ENCODE measurements around the gene AP5S1.
A peak's percentile ranks its signal among the peaks of the same experiment; 100 is the strongest.

AP5S1 gene

DNA sequence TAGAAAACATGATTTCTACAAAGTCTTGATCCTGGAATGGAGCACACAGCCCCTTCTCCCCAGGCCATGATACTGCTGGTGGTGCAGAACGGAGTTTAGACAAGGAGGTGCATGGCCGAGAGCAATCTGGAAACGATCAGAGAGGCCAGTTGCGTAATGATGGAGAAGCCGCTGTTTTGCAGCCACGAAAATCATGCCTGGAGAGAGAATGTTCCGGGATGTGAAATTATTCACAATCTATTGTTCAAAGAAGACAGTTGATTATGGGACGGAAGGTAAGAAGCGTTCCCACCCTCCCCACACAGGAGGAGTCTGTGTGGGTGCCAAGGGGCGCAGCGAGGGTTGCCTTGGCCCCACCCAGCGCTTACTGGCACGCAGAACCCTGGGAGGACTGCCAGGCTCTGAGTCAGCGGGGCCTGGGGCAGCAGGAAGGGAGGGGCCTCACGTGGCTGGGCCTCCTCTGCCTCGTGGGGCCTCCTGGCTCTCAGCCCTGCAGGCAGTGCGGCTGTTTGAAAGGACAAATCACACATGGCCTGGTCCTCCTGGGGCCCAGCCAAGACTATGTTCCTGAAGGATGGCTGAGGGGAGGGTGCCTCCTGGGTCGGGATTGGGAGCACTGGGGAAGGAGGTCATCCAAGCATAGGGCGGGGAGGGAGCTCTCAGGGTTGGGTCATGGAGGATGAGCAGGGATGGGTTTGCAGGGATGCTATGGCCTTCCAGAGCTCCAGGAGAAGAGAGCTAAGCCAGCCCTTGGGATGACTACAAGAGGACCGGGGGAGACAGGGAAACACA lies 8.7 kb upstream of the AP5S1 start:
- Mint-ChIP-seq H3K27me3 (peaks cover 4 to 5% of the 10 kb centered on the region in 2 donors), H3K4me3 (peak overlapping the region; percentile 76 to 82), H3K4me1 (peaks cover 15 to 26% of the 10 kb centered on the region in 2 donors), H3K9me3 (no peaks in the 10 kb centered on the region), H3K27ac (peak overlapping the region; percentile 94), H3K36me3 (no peaks in the 10 kb centered on the region)
- ATAC-seq (replicated peaks) (peak; percentile 96 to 98), DNase-seq (peak; percentile 56)

DNA sequence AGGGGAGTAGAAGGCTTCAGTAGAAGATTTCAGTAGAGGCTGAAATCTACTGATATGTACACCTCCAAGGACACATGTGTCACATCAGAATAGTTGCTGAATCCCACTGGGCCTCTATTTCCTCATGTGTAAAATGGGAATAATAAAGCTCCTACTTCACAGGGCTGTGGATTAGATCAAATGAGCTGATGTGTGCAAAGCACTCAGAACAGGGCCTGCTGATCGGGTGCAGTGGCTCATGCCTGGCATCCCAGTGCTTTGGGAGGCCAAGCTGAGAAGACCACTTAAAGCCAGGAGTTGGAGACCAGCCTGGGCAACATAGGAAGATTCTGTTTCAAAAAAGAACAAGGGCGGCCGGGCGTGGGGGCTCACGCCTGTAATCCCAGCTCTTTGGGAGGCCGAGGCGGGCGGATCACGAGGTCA lies 8.1 kb upstream of the AP5S1 start:
- peak overlapping the region; percentile 76 to 82 for H3K4me3 Mint-ChIP-seq

DNA sequence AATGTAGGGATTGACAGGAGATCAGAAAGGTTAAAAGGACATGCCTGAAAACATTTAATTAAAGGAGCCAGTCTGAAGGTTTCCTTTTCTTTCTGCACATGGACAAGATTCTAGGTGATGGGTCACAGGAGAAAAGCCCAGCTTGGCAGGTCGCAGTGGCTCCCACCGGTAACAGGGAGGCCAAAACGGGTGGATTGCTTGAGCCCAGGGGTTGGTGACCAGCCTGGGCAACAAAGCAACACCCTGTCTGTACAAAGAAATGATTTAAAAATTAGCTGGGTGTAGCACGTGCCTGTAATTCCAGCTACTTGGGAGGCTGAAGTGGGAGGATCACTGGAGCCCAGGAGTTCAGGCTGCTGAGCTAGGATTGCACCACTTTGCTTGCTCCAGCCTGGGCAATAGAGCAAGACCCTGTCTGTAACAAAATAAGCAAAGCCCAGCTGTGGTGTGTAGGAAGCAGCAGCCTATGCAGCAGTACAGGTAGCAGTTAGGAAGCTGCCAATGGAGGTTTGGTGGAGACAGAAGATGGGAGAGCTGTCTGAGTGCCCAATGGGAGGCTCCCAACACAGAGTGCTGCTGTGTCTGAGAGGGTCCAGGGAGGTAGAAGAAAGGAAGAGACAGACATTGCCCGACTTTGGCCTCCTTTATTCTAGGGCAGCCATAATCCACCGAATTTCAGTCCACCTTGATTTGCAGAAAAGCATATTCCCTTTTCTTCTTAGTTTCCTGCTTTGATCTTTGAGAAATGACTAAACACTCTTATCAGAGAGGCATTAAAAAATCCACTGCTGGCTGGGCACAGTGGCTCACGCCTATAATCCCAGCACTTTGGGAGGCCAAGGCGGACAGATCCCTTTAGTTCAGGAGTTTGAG lies 7.1 kb upstream of the AP5S1 start:
- Mint-ChIP-seq H3K27me3 (peaks cover 4 to 5% of the 10 kb centered on the region in 2 donors), H3K27ac (no peak overlapping the region), H3K4me3 (no peak overlapping the region), H3K36me3 (no peaks in the 10 kb centered on the region), H3K9me3 (no peaks in the 10 kb centered on the region), H3K4me1 (peaks cover 15 to 17% of the 10 kb centered on the region in 2 donors)
- ATAC-seq (replicated peaks) (no peak), DNase-seq (no peak)

More for the DNA sequence above, 8.1 kb upstream of the AP5S1 start:
- DNase-seq, result no peak
- Mint-ChIP-seq H3K9me3 (no peaks in the 10 kb centered on the region), H3K27me3 (peaks cover 4 to 5% of the 10 kb centered on the region in 2 donors), H3K36me3 (no peaks in the 10 kb centered on the region), H3K27ac (peak overlapping the region; percentile 94), H3K4me1 (peaks cover 13 to 21% of the 10 kb centered on the region in 2 donors)
- ATAC-seq (replicated peaks), result no peak

DNA sequence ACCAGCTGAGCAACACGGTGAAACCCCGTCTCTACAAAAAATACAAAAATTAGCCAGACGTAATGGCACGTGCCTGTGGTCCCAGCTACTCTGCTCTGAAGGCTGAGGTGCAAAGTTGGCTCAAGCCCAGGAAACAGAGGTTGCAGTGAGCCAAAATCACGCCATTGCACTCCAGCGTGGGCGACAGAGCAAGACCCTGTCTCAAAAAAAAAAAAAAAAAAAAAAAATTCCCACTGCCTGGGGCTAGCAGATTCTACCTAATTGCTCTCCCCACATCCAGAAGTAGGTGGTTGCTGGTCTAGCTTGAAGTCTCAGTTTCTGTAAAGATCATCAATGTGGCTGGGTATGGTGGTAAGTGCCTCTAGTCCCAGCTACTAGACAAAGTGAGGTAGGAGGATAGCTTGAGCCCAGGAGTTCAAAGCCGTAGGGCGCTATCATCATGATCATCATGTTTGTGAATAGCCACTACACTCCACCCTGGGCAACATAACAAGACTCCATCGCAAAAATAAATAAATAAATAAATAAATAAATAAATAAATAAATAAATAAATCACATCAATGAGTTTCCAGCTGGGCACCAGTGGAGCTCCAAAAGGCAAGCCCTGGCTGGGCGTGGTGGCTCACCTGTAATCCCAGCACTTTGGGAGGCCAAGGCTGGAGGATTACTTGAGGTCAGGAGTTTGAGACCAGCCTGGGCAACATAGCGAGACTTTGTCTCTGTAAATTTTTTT lies 6.3 kb upstream of the AP5S1 start:
- ATAC-seq (replicated peaks), result no peak

DNA sequence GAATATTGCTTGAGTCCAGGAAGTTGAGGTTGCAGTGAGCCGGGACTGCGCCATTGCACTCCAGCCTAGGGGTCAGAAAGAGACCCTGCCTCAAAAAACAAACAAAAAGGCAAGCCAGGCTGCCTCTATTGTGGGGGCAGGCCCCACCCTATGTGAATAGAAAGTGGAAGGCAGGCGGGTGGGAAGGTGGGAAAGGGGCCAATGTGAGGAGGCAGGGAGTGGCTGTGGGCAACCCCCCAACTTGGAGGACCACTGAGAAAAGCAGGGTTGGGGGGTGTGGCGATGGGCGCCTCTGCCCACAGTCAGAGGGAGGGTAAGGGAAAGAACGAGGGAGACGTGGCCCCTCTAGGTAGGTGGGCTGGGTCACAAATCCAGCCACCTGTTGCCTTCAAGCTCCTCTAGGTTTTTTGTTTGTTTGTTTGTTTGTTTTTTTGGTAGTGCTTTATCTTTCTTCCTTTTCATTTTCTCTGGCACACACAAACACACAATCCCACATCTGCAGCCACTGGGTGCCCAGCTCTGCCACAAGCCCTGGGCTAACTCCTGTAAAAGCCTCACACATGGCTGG lies 5.3 kb upstream of the AP5S1 start:
- Mint-ChIP-seq H3K9me3 (no peaks in the 10 kb centered on the region), H3K4me3 (no peak overlapping the region), H3K36me3 (no peaks in the 10 kb centered on the region), H3K4me1 (peaks cover 19 to 35% of the 10 kb centered on the region in 2 donors), H3K27ac (no peak overlapping the region), H3K27me3 (peaks cover 4 to 5% of the 10 kb centered on the region in 2 donors)
- DNase-seq (no peak), ATAC-seq (replicated peaks) (no peak)

More for the DNA sequence above, 6.3 kb upstream of the AP5S1 start:
- no peaks in the 10 kb centered on the region for H3K36me3 Mint-ChIP-seq
- DNase-seq, result no peak
- H3K4me1 Mint-ChIP-seq, result peaks cover 19 to 25% of the 10 kb centered on the region in 2 donors
- no peak overlapping the region for H3K4me3 Mint-ChIP-seq
- H3K27ac Mint-ChIP-seq, result no peak overlapping the region
- peaks cover 4 to 5% of the 10 kb centered on the region in 2 donors for H3K27me3 Mint-ChIP-seq
- no peaks in the 10 kb centered on the region for H3K9me3 Mint-ChIP-seq

DNA sequence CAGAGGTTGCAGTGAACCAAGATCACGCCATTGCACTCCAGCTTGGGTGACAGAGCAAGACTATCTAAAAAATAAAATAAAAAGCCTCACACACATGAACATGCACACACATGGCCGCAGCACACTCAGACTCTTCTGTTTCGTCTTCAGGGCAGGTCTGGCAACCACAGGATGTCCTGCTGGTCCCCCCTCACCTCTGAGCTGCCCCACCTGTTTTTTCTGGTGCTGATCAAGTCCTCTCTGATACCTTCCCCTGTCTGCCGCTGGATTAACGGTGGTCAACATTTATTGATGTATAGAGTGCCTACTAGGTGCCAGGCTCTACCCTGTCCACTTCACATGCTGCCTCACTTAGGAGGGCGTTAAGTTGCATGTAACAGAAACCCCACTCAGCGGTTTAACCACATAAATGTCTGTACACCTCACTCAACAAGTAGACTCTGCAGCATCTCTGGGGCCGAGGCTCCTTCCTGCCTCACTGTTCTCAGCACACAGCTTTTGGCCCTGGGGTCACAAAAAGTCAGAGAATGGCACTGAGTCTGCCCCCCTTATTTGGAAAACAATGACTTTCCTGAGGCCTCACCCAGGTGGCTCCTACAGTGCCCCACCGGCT lies 4.5 kb upstream of the AP5S1 start:
- H3K36me3 Mint-ChIP-seq, result no peaks in the 10 kb centered on the region
- peaks cover 19 to 38% of the 10 kb centered on the region in 2 donors for H3K4me1 Mint-ChIP-seq
- ATAC-seq (replicated peaks), result no peak
- H3K27ac Mint-ChIP-seq, result no peak overlapping the region
- H3K27me3 Mint-ChIP-seq, result peaks cover 4 to 5% of the 10 kb centered on the region in 2 donors
- no peaks in the 10 kb centered on the region for H3K9me3 Mint-ChIP-seq
- H3K4me3 Mint-ChIP-seq, result no peak overlapping the region
- no peak for DNase-seq

DNA sequence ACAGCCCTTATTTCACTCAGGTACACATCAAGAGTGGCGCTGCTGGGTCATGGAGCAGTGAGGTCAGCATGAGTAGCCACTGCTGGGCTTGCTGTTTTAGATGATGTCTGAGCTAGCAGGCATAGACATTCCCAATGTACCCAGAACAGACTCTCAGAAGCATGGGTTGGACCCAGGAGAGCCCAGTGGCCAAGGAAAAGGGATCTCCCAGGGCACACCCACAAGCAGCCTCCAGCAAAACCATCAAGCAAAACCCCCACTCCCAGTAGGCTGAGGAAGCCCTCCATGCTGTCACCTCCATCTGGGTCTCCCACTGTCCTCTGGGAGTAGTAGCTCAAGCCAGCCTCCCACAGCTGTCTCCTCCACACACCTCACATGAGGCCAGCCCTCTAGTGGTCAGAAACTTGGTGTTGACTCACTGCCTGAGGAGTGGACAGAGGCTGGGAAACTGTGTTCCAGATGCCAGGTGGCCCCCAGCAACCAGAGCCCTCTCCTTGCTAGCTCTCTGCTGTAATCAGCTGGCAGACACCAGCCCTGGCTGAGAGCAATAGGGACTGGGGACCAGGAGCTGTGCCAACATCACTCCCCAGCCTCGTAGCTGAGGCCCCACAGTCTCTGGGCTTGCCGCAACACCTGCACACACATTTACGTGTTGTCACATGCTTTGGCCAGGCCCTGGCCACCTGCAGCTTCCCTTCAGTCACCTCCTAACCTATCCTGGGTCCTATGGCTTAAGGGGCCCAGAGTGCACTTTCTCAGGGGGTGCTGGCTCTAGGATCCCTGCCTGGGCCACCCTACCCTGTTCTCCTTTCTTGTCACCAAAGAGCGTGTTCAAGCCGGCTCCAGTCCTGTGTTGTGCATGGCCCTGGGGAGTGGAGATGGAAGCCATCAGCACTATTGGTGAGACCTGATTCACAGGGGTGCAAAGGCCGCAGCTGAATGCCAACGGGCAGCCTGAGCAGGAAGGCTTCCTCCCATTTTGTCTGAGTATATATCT lies 1.9 kb upstream of the AP5S1 start:
- no peaks in the 10 kb centered on the region for H3K9me3 Mint-ChIP-seq
- DNase-seq, result no peak
- H3K4me3 Mint-ChIP-seq, result peak overlapping the region; percentile 32 to 60
- peaks cover 5 to 10% of the 10 kb centered on the region in 2 donors for H3K36me3 Mint-ChIP-seq
- no peak for ATAC-seq (replicated peaks)
- H3K27me3 Mint-ChIP-seq, result peaks cover 4 to 5% of the 10 kb centered on the region in 2 donors
- no peak overlapping the region for H3K27ac Mint-ChIP-seq
- peaks cover 12 to 30% of the 10 kb centered on the region in 2 donors for H3K4me1 Mint-ChIP-seq

DNA sequence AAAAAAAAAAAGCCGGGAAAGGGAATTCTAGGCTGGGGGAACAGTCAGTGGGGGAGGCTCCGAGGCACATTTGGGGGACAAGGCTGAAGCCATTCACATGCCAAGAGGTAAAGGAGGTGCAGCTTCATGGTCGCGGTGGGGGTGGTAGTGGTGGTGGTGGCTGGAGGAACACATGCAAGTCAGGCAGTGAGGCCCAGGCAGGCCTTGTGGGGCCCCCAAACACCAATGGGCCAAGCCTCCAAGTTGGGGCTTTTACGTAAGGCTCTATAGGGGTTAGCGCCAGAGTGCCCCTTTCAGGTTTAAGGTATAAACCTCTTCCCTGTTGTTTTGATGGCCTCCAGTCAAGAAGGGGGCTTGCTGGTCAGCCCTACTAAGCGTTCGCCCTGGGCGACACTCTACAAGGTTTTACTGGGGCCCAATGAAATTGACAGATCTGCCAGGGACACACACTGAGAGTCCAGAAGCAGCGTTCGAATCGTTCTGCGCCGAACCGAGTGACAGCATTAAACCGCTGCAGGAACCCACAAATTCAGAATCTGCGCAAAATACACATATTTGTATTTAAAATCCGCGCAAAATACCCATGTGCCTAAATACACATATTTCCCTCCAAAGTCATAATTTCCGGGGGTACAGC lies 818 bp upstream of the AP5S1 start:
- Mint-ChIP-seq H3K27ac (peak overlapping the region; percentile 98), H3K4me1 (peaks cover 12 to 30% of the 10 kb centered on the region in 2 donors), H3K9me3 (no peaks in the 10 kb centered on the region), H3K36me3 (peaks cover 6 to 12% of the 10 kb centered on the region in 2 donors), H3K27me3 (peaks cover 4 to 5% of the 10 kb centered on the region in 2 donors), H3K4me3 (peak overlapping the region; percentile 87 to 95)
- ATAC-seq (replicated peaks) (no peak), DNase-seq (no peak)

DNA sequence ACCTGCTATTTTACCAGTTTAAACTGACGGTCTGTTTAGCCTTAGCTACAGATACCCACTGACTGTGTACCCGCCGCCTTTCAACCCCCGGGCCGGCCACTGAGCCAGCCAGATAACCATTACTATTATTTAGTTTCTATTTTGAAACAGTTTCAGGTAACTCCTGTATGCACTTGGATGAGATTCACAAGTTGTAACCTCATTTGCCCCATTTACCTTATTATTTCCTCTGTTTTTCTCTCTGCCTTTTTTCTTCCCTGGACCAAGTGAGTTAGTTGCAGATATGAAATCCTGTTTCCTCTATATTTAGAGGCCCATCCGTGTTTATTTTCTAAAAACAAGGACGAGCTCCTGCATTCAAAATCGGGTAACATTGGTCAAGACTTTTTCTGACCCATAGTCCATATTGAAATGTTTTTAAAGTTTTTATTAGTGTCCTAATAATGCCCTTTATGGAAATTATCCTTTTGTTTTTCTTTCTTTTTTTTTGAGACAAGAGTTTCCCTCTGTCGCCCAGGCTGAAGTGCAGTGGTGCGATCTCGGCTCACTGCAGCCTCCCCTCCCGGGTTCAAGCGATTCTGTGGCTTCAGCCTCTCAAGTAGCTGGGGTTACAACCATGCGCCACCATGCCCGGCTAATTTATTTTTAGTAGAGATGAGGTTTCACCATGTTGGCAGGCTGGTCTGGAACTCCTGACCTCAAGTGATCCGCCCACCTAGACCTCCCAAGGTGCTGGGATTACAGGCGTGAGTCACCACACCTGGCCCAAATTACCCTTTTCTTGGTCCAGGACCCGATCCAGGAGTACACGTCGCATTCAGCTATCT lies 767 bp downstream of the AP5S1 start:
- H3K27ac Mint-ChIP-seq, result peak overlapping the region; percentile 98
- DNase-seq (no peak), ATAC-seq (replicated peaks) (no peak)
- no peaks in the 10 kb centered on the region for H3K9me3 Mint-ChIP-seq
- H3K27me3 Mint-ChIP-seq, result peaks cover 4 to 5% of the 10 kb centered on the region in 2 donors
- H3K4me3 Mint-ChIP-seq, result peak overlapping the region; percentile 87 to 95
- peaks cover 14 to 31% of the 10 kb centered on the region in 2 donors for H3K4me1 Mint-ChIP-seq
- peaks cover 12 to 23% of the 10 kb centered on the region in 2 donors for H3K36me3 Mint-ChIP-seq

DNA sequence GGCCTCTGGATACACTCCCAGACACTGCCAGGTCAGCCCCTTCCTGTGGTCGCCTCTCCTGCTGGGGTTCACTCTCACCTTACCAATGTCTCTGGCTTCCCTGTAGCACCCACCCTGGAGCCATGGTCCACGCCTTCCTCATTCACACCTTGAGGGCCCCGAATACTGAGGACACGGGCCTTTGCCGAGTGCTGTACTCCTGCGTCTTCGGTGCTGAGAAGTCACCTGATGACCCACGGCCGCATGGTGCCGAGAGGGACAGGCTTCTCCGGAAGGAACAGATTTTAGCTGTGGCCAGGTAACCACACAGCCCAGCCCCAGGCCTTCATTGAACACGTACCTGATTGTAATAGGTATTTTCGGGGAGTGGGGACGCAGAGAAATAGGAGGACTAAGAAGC lies 1.6 kb downstream of the AP5S1 start:
- Mint-ChIP-seq H3K27me3 (no peaks in the 10 kb centered on the region), H3K4me3 (peak overlapping the region; percentile 87 to 95), H3K27ac (peak overlapping the region; percentile 98), H3K9me3 (no peaks in the 10 kb centered on the region), H3K4me1 (peaks cover 20 to 39% of the 10 kb centered on the region in 2 donors), H3K36me3 (peaks cover 21 to 32% of the 10 kb centered on the region in 2 donors)
- ATAC-seq (replicated peaks) (no peak), DNase-seq (no peak)

DNA sequence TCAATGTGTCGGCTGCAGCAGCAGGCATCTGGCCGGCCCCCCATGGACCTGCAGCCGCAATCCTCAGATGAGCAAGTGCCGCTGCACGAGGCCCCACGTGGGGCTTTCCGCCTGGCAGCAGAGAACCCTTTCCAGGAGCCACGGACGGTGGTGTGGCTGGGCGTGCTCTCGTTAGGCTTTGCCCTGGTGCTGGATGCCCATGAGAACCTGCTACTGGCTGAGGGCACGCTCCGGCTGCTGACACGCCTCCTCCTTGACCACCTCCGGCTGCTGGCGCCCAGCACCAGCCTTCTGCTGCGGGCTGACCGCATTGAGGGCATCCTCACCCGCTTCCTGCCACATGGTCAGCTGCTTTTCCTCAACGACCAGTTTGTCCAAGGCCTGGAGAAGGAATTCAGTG lies 3.5 kb downstream of the AP5S1 start:
- H3K36me3 Mint-ChIP-seq, result peaks cover 26 to 45% of the 10 kb centered on the region in 2 donors
- H3K9me3 Mint-ChIP-seq, result no peaks in the 10 kb centered on the region
- ATAC-seq (replicated peaks) (no peak), DNase-seq (no peak)
- peaks cover 14 to 31% of the 10 kb centered on the region in 2 donors for H3K4me1 Mint-ChIP-seq
- no peaks in the 10 kb centered on the region for H3K27me3 Mint-ChIP-seq
- H3K27ac Mint-ChIP-seq, result no peak overlapping the region
- H3K4me3 Mint-ChIP-seq, result no peak overlapping the region
